ENCODE measurements around the gene PTTG2. TPM values are rescaled to one million over a fixed set of nuclear protein-coding genes. Genes with fewer than 3 reads are reported as not detected.
"Not testable (repeated sequence)": the region's sequence is repeated elsewhere in the genome, so short reads cannot be mapped to it uniquely, and the experiment has no call there.

PTTG2 gene
- total and polyA plus RNA-seq, 12 donors, result 0.55 to 1.6 (median 0.87) TPM; not detected in 2

DNA sequence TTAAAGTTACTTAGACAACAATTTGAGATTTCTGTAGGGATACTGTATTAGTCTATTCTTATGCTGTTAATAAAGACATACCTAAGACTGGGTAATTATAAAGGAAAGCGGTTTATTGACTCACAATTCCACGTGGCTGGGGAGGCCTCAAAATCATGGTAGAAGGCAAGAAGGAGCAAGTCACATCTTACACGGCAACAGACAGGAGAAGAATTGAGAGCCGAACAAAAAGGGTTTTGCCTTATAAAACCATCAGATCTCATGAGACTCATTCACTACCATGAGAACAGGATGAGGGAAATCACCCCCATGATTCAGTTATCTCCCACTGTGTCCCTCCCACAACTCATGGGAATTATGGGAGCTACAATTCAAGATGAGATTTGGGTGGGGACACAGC lies 11.0 kb downstream of the PTTG2 start:
- 88 to 95% methylated on average over 4 of the region's 4 CpGs for WGBS, 2 donors
- no peak for DNase-seq
- no peak for ATAC-seq
- H3K27ac ChIP-seq, result peak overlapping the region in 9 of 10 donors; percentile 56 to 79 (median 68)
- H3K9me3 ChIP-seq, result no peaks in the 10 kb centered on the region
- H3K4me1 ChIP-seq, result peaks cover 5 to 53% (median 24%) of the 10 kb centered on the region in 9 donors
- H3K4me3 ChIP-seq, result no peak overlapping the region
- H3K36me3 ChIP-seq, result no peaks in the 10 kb centered on the region
- H3K27me3 ChIP-seq, result no peaks in the 10 kb centered on the region
- TF ChIP-seq, protein P1, sequence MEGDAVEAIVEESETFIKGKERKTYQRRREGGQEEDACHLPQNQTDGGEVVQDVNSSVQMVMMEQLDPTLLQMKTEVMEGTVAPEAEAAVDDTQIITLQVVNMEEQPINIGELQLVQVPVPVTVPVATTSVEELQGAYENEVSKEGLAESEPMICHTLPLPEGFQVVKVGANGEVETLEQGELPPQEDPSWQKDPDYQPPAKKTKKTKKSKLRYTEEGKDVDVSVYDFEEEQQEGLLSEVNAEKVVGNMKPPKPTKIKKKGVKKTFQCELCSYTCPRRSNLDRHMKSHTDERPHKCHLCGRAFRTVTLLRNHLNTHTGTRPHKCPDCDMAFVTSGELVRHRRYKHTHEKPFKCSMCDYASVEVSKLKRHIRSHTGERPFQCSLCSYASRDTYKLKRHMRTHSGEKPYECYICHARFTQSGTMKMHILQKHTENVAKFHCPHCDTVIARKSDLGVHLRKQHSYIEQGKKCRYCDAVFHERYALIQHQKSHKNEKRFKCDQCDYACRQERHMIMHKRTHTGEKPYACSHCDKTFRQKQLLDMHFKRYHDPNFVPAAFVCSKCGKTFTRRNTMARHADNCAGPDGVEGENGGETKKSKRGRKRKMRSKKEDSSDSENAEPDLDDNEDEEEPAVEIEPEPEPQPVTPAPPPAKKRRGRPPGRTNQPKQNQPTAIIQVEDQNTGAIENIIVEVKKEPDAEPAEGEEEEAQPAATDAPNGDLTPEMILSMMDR (IDR thresholded peaks at IDR 0.05), result no peak
- intact Hi-C loops (cut with DNase I), result loop anchor here in 8 of 10 donors (5.0 to 10.0 kb wide), 7 partner anchors 61 to 286 kb away; partner anchors contain the start of genes PGM2 (in 2 of the 8), RELL1 (in 2 of the 8) and TBC1D1 (in 2 of the 8)

DNA sequence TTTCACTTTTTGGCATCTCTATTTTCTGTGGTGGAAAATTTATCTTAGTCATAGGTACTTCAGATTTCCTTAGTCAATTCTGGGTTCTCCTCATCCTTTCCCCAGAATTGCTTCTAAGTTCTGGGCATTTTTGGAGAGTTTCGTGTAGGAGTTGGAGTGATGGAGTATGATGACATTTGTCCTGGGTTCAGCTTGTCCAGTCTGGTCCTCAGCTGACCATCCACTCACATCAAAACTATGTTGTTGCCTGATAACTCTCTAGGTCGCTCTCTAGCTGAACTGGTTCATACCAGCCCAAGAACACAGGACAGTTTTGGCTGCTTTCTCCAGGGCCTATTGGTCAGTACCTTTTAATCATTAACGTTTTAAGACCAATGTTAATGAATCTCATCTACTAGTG lies 13.2 kb downstream of the PTTG2 start:
- Histone ChIP-seq H3K36me3 (no peaks in the 10 kb centered on the region), H3K9me3 (no peaks in the 10 kb centered on the region), H3K4me3 (no peak overlapping the region), H3K4me1 (peaks cover 5 to 48% (median 31%) of the 10 kb centered on the region in 9 donors), H3K27ac (peak overlapping the region in 1 of 10 donors; percentile 25), H3K27me3 (no peaks in the 10 kb centered on the region)
- ATAC-seq (no peak), DNase-seq (no peak)
- 88 to 89% methylated on average over 3 of the region's 3 CpGs for WGBS, 2 donors
- TF ChIP-seq, protein P1 (IDR thresholded peaks at IDR 0.05), result no peak
- intact Hi-C loops (cut with DNase I), result loop anchor here in 8 of 10 donors (5.0 to 10.0 kb wide), 7 partner anchors 59 to 289 kb away; partner anchors contain the start of genes PGM2 (in 2 of the 8), RELL1 (in 2 of the 8) and TBC1D1 (in 2 of the 8)

DNA sequence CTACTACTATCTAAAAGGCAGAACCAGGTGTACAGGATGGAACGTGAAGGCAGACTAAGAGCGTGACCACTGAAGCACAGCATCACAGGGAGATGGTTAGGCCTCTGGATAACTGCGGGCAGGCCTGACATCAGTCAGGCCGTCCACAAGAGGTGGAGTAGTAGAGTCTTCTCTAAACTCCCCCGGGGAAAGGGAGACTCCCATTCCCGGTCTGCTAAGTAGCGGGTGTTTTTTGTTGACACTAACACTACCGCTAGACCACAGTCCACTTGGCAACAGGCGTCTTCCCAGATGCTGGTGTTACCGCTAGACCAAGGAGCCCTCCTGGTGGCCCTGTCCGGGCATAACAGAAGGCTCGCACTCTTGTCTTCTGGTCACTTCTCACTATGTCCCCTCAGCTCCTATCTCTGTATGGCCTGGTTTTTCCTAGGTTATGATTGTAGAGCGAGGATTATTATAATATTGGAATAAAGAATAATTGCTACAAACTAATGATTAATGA lies 15.2 kb downstream of the PTTG2 start:
- ATAC-seq, DNase-seq, H3K36me3 ChIP-seq, H3K27me3 ChIP-seq, H3K9me3 ChIP-seq, H3K4me3 ChIP-seq: not testable (repeated sequence)
- H3K27ac ChIP-seq, result peak overlapping the region in 1 of 10 donors; percentile 98
- intact Hi-C loops (cut with DNase I), result loop anchor here in 8 of 10 donors (5.0 to 10.0 kb wide), 8 partner anchors 57 to 291 kb away; partner anchors contain the start of genes PGM2 (in 6 of the 8), TBC1D1 (in 4 of the 8) and RELL1 (in 2 of the 8)
- peaks cover 5 to 49% (median 30%) of the 10 kb centered on the region in 9 donors for H3K4me1 ChIP-seq
- WGBS, 2 donors, result 85 to 96% methylated on average over 12 of the region's 13 CpGs

DNA sequence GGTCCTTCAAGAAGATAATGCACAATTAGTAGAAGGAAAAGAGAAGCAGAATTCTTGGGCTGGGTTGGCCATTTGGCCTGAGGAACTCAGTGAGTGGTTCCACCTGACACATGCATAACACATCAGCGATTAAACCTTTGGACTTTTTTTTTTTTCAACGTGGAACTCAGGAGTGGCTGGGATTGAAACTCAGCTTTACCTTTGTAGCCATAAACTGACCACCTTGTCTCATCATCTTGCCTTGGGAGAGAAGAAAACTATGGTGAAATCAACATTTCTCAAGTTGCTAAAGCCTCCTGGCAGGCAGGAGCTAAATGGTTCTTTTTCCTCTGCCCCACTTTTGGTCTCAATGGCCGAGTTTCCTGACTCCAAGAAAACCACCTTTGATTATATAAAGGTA lies 16.3 kb downstream of the PTTG2 start:
- intact Hi-C loops (cut with DNase I), result loop anchor here in 8 of 10 donors (2.0 to 10.0 kb wide), 10 partner anchors 56 to 292 kb away; partner anchors contain the start of genes PGM2 (in 6 of the 8), TBC1D1 (in 5 of the 8) and RELL1 (in 2 of the 8)
- DNase-seq, result no peak
- ATAC-seq, result peak in 1 of 8 donors; percentile 1

More for the DNA sequence above, 16.3 kb downstream of the PTTG2 start:
- Histone ChIP-seq H3K27ac (peak overlapping the region; percentile 86 to 99 (median 98)), H3K9me3 (no peaks in the 10 kb centered on the region), H3K4me1 (peaks cover 5 to 50% (median 31%) of the 10 kb centered on the region in 9 donors), H3K27me3 (no peaks in the 10 kb centered on the region), H3K36me3 (no peaks in the 10 kb centered on the region), H3K4me3 (peak overlapping the region in 9 of 10 donors; percentile 80 to 98 (median 94))
- TF ChIP-seq, protein P1 (IDR thresholded peaks at IDR 0.05), result no peak
- 39 to 45% methylated on average over 3 of the region's 3 CpGs for WGBS, 2 donors

Measured in heart right ventricle (tissue), 16 donors.